NB4 (cell line): ENCODE data around the gene GLYATL1B.

Source experiments
- CTCF ChIP-seq: IDR thresholded peaks from one replicate; pipeline ENCODE4 v1.5.1; 2012; ENCODE audit warnings: low read depth, low read length
- MAX ChIP-seq: IDR thresholded peaks from 2 replicates; pipeline ENCODE4 v1.6.1; 2011; ENCODE audit warnings: low read depth, low read length
- MYC ChIP-seq: IDR thresholded peaks from 2 replicates; pipeline ENCODE4 v1.6.1; 2011; ENCODE audit warnings: low read depth, low read length
- POLR2A ChIP-seq: IDR thresholded peaks from 2 replicates; pipeline ENCODE4 v1.6.1; 2011; ENCODE audit warnings: mild to moderate bottlenecking; ENCODE audit not compliant: insufficient read length; ENCODE audit errors: extremely low read depth

- TF ChIP-seq CTCF, result no peak
- no peak for TF ChIP-seq MAX
- TF ChIP-seq POLR2A, result no peak
- TF ChIP-seq MYC, result no peak
Observed at GRCh38 chr11:59138643-59139042, 52.5 kb downstream of the GLYATL1B start.
